Stomach (tissue), 9 donors: ENCODE results near the gene FAM20C. TPM values are rescaled to one million over a fixed set of nuclear protein-coding genes. Genes with fewer than 3 reads are reported as not detected.

Experiments used
- DNase-seq, 2 donors: peaks; one replicate each; pipeline versions ENCODE4 v3.0.0 to v3.0.0-alpha.2; 2013 to 2019
- H3K27ac ChIP-seq, 5 donors: fragments of 200-600 bp in 4 of 5; sonication (generic) in 4 of 5; one replicate each; pipeline ENCODE4 v1.5.1; 2013 to 2019; ENCODE audit warnings: mild to moderate bottlenecking in 1 of 5, moderate library complexity in 1 of 5
- H3K27me3 ChIP-seq, 3 donors: fragments of 200-600 bp; sonication (generic); one replicate each; pipeline ENCODE4 v1.5.1; 2017 to 2019; ENCODE audit warnings: mixed run types in 1 of 3
- H3K36me3 ChIP-seq, 4 donors: fragments of 200-600 bp; sonication (generic); 1 replicate in 3 of 4; 2 replicates in 1 of 4; pipeline ENCODE4 v1.5.1; 2016 to 2019
- H3K4me1 ChIP-seq, 4 donors: fragments of 200-600 bp; sonication (generic); one replicate each; pipeline ENCODE4 v1.5.1; 2016 to 2019
- H3K4me3 ChIP-seq, 4 donors: fragments of 200-600 bp; sonication (generic) in 3 of 4; one replicate each; pipeline ENCODE4 v1.5.1; 2016 to 2019; ENCODE audit warnings: mild to moderate bottlenecking in 1 of 4
- H3K9me3 ChIP-seq, 4 donors: fragments of 200-600 bp; sonication (generic); one replicate each; pipeline ENCODE4 v1.5.1; 2016 to 2019
- CTCF ChIP-seq, 7 experiments: fragments of 450-650 bp in 4 of 7; fragments of 200-600 bp in 3 of 7; sonication (generic) in 3 of 7; IDR thresholded peaks; one replicate each; pipeline ENCODE4 v1.5.1; 2016 to 2019; ENCODE audit warnings: antibody characterized with exemption in 7 of 7, control low read depth in 2 of 7, mild to moderate bottlenecking in 1 of 7
- EP300 ChIP-seq: sonication (generic); formaldehyde crosslinking; IDR thresholded peaks from one replicate; pipeline ENCODE4 v1.6.1; 2017; ENCODE audit warnings: antibody characterized with exemption
- POLR2A ChIP-seq, 4 donors: fragments of 450-650 bp; IDR thresholded peaks; one replicate each; pipeline ENCODE4 v1.6.1; 2016; ENCODE audit warnings: antibody characterized with exemption in 4 of 4, control low read depth in 2 of 4, mild to moderate bottlenecking in 1 of 4, moderate library complexity in 1 of 4
- POLR2AphosphoS5 ChIP-seq, 3 donors: sonication (generic); formaldehyde crosslinking; IDR thresholded peaks; one replicate each; pipeline ENCODE4 v1.6.1; 2016; ENCODE audit warnings: antibody characterized with exemption in 3 of 3
- WGBS, 5 donors: extraction: QIAGEN DNeasy Blood & Tissue Kit in 3 of 5; methylation state at CpG; one replicate each; pipeline versions ENCODE4 v1.1.5 to v1.1.7; 2013 to 2018; 5-methylcytosine and 5-hydroxymethylcytosine counted together
- intact Hi-C: fragments of 100-400 bp; cut with DNase I; formaldehyde crosslinking; loops from one replicate; pipeline ENCODE4 v1.15.1; 2023; ENCODE audit warnings: low total_unique reads
- polyA plus RNA-seq, 3 donors: library from polyadenylated mRNA; stranded (reverse); fragments of 200-250 nt; gene quantifications; one replicate each; pipeline ENCODE4 v1.2.3, GENCODE V29; 2013
- total RNA-seq, 5 donors: library from RNA; depleted of rRNA; stranded (reverse); fragments of >200 nt; gene quantifications; one replicate each; pipeline versions ENCODE4 v1.1.0 to v1.2.3, GENCODE V29; 2014 to 2016
- donor health status: healthy with polysubstance abuse.
- donor health status: Bipolar disorder and iron deficiency.
- donor health status: healthy.

FAM20C gene
- total and polyA plus RNA-seq, 8 donors = 19.1 to 89.8 (median 34.5) TPM

DNA sequence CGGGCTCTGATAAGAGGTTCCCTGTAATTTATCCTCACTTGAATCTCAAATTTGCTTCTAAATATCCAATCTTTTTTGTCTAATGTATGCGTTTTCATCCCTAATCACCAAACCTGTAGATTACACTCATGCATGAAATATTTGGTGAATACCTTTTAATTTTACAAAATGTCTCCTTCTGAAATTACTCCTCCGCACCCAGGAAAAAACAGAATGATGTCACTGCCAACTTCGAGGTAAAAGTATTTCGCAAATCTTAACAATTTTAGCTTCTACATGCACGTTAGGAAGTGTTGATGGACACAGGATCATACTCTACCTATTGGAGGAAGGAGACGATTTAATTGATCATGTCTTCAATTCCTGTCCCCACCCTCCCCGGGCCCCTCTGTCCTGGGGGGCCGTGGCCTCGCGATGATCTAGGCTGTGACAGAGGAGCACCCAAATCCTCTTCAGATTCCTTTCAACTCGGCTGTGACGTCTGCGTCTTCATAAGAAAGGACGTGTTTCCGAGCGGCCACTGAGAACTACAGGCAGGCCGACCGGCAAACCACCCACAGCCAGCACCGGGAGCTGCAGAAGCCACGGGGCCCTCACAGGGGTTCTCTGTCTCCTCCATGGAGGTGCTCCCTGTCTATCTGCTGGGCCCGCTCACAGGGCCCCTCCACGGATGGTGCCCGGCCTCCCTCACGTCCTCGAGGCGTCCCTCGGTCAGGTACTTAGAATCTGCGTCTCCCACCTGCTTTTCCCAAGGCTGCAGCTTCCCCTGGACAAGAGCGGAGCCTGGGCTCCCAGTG, 8.7 kb upstream of the FAM20C start:
- peaks cover 0 to 7% (median 4%) of the 10 kb centered on the region in 4 donors for H3K4me1 ChIP-seq
- TF ChIP-seq CTCF (IDR thresholded peaks at IDR 0.05) (no peak), POLR2AphosphoS5 (IDR thresholded peaks at IDR 0.05) (no peak), EP300 (no peak), POLR2A (IDR thresholded peaks at IDR 0.05) (no peak)
- intact Hi-C loops = no loop called here
- H3K4me3 ChIP-seq = no peak overlapping the region
- H3K36me3 ChIP-seq = no peaks in the 10 kb centered on the region
- H3K27me3 ChIP-seq = no peaks in the 10 kb centered on the region
- no peak for DNase-seq
- 79 to 89% (median 86%) methylated on average over 28 to 30 of the region's 30 CpGs for WGBS, 5 donors
- no peaks in the 10 kb centered on the region for H3K9me3 ChIP-seq
- H3K27ac ChIP-seq = no peak overlapping the region

- Histone ChIP-seq H3K4me3 (no peak overlapping the region), H3K9me3 (no peaks in the 10 kb centered on the region), H3K27me3 (no peaks in the 10 kb centered on the region), H3K27ac (peak overlapping the region in 1 of 5 donors; percentile 19), H3K4me1 (peaks cover 0 to 7% (median 4%) of the 10 kb centered on the region in 4 donors), H3K36me3 (no peaks in the 10 kb centered on the region)
- peak in 1 of 2 donors; percentile 62 for DNase-seq
- 58 to 71% (median 62%) methylated on average over 12 to 27 of the region's 27 CpGs for WGBS, 5 donors
- TF ChIP-seq POLR2AphosphoS5 (IDR thresholded peaks at IDR 0.05) (no peak), EP300 (no peak), POLR2A (IDR thresholded peaks at IDR 0.05) (no peak), CTCF (IDR thresholded peaks at IDR 0.05) (no peak)
- intact Hi-C loops = no loop called here
Measured at GRCh38 chr7:184294-185264, 7.8 kb upstream of the FAM20C start.

GRCh38 chr7:186516-187113, 5.8 kb upstream of the FAM20C start:
- no peak for DNase-seq
- H3K27me3 ChIP-seq = peaks cover 0 to 8% (median 0%) of the 10 kb centered on the region in 3 donors
- TF ChIP-seq CTCF (IDR thresholded peaks at IDR 0.05) (no peak), EP300 (no peak), POLR2AphosphoS5 (IDR thresholded peaks at IDR 0.05) (no peak), POLR2A (IDR thresholded peaks at IDR 0.05) (no peak)
- H3K9me3 ChIP-seq = no peaks in the 10 kb centered on the region
- peaks cover 8 to 19% (median 14%) of the 10 kb centered on the region in 4 donors for H3K4me1 ChIP-seq
- no peak overlapping the region for H3K27ac ChIP-seq
- WGBS, 5 donors = 80 to 90% (median 85%) methylated on average over 19 to 26 of the region's 26 CpGs
- no peak overlapping the region for H3K4me3 ChIP-seq
- intact Hi-C loops = no loop called here
- no peaks in the 10 kb centered on the region for H3K36me3 ChIP-seq
